GM15510 (cell line): ENCODE measurements around the gene TSSK2.

Experiments
- POLR2A ChIP-seq: IDR thresholded peaks from 3 replicates; pipeline ENCODE4 v1.6.1; 2011; ENCODE audit warnings: borderline replicate concordance; ENCODE audit not compliant: insufficient read length; ENCODE audit errors: extremely low read depth

TSSK2 gene

DNA sequence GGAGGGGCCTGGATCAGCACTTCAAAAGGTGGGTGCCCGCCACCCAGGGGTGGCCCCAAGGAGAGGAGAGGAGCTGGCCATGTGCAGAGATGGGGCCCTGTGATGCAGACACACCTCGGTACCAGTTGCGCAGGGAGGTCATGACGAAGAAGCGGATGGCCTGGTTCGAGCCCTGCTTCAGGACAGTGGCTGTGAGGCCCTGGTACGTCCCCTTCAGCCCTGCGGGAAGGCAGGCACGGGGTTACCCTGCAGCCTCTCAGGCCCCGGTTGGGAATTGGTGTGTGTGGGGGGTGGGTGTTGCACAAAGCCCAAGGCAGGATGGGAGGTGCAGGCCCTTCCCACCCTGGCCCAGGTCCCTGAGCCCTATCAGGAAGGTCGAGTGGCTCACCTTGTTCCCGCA lies 45.6 kb downstream of the TSSK2 start:
- no peak for TF ChIP-seq POLR2A

DNA sequence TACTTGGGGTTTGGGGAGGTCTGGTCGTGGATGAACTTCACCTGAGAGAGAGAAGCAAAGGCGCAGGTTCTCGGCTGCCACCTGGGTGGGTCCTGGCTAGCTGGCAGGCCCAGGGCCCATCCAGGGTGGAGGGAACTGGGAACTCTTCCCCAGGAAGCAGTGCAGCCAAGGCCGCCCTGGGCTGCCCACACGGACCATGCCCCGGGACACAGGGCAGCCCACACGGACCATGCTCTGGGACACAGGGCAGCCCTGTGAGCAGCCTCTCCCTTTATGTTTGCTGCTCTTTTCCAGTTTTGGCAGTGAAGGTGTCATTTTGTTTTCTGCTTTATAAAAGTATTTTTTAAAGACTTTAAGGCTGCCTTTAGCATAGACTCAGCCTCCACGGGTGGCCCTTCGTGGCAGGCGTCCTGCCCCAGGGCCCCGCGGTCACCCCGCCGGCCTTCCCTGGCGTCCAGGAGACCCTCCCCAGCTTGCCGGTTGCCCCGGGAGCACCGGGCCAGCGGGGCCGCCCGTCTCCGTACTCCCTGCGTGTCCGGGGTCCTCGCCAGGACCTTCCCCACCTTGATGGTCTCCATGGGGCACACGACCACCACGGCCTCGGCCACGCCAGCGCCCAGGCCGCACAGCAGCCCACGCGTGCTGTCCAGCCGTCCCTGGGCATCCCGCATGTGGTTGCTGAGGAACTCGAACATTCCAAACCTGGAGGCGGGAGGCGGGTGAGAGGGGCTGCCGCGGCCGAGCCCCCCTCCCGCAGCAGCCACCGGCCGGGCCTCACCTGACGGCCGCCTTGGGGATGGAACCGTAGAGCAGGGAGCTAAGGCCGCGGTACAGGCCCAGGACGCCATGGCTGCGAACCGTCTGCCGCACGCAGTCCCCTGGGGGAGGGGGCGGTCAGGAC lies 46.3 kb downstream of the TSSK2 start:
- TF ChIP-seq POLR2A, result no peak

- TF ChIP-seq POLR2A, result peak; percentile 34
These were observed 47.1 kb downstream of the TSSK2 start for GRCh38 chr22:19178065-19178656.

DNA sequence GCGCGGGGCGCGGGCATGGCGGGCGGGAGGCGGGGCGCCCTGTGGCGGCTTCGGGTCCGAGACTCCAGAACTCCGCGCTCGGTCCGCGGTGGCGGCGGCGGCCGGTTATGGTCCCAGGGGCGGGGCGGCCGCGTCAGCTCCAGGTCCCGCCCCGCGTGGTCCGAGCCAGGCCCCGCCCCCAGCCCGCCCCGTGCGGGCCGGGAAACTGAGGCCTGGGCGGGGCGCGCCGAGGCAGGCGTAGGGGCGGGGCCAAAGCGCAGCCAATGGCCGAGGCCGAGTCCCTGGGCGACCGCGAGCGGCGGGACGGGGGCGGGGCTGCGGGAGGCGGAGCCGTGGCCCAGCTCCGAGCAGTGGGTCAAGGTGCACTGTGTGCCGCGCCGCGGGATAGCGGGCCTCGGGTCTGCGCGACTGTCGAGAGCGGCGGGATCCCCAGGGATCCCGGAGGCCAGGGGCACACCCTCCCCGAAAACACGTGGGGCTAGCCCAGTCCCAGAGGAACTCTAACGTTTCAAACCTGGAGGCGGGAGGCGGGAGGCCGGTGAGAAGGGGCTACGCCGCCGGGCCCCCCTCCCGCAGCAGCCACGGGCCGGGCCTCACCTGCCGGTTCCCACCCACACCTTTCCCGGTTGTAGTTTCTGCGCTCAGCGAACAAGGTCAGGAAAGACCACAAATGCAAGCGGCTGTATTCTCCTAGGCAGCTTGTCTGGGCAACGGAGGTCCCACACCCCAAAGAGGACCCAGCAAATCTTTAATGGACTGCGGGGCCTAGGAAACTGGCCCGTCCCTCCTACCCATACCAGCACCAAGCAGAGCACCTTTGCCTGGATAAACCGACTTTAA lies 47.8 kb downstream of the TSSK2 start, which contains the start of gene SLC25A1:
TSS of gene SLC25A1 (minus strand) at position 80 of the 840 bp plus-strand sequence. CDS start at position 17, 63 bp downstream.
- TF ChIP-seq POLR2A, result peak; percentile 52

DNA sequence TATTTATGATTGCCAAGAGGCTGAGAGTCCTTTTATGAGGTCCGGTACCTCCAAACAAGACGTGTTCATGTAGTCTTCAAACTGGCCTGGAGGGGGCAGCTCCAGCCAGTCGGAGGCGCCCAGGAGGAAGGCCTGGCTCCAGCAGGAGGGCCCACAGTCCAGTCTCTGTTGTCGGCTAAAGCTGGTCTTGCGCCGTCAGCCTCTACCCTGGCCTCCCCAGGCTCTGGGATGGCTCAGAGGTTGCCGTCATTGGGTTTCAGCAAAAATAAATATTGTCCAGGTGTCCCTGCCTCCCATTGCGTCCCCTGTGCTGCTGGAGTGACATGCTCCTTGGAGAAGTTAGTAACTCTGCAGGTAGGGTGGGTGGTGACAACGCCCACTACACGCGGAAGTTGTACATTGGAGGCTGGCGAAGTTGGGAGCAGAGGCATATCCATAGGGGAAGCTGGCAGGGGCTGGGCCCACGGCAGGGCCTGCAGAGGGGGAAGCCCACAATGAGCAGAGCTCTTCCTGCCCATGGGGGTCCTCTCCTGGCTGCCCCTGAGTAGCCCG lies 48.5 kb downstream of the TSSK2 start:
- TF ChIP-seq POLR2A, result no peak

DNA sequence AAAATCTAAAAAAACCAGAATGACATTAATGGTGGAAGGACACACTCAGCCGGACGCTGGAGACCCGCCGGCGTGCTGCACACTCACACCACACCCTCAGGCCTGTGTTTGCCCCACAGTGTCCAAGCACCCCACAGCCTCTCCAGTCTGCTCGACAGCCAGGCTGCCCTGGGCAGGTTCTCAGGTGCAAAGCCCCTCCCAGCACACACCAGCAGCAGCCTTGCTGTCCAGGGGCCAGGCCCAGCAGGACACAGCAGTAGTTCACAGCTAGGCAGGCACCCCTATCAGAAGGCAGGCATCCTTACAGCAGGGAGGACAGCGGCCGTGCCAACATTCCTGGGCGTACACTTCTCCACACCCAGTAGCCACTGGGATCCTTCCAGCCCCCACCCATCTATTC lies 49.1 kb downstream of the TSSK2 start:
- TF ChIP-seq POLR2A, result no peak

DNA sequence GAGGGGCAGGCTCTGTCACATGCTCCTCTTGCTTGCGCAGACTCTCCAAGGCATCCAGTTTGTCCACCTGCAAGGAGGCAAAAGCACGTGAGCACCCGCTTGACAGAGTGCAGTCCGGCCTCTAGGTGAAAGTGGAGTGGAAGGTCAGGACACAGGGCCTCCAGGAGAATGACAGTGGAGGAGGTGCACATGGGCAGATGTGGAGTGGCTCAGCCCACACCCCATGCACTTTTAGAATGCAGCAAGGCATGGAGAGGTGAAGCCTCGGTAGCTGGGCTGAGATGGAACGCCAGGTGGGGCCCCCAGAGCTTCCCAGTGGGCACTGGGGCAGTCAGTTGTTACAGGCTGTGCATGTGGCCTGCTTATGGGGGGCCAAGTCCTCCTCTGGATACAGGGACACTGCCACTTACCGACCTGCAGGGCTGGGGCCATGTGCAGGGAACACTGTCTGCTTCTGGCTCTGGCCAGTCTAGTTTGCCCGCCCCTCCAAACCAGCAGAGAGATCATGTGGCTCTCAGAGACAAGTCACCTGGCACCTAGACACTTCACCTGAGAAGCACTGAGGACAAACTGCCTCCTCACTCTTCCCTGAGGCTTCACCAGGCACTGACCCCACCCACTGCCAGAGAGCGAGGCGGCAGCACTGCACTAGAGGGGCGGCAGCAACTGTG lies 49.8 kb downstream of the TSSK2 start:
- no peak for TF ChIP-seq POLR2A

- no peak for TF ChIP-seq POLR2A
These were observed 50.8 kb downstream of the TSSK2 start for GRCh38 chr22:19181786-19182471.
